ENCODE data around the gene THSD4.

The THSD4 gene

GRCh38 chr15:71737761-71738160, 622.5 kb downstream of the THSD4 start:
- no peaks in the 10 kb centered on the region for H3K4me1 ChIP-seq (ENCODE audit: control insufficient read depth, insufficient read depth, low read length)
- H3K9me3 ChIP-seq (ENCODE audit: control insufficient read depth in 2 of 2, low read length in 2 of 2), result no peaks in the 10 kb centered on the region
- no peaks in the 10 kb centered on the region for H3K27me3 ChIP-seq (ENCODE audit: control insufficient read depth in 1 of 2, insufficient read depth in 2 of 2, low read length in 2 of 2)
- H3K4me3 ChIP-seq (ENCODE audit: low read length in 2 of 2), result no peak overlapping the region
- H3K36me3 ChIP-seq (ENCODE audit: control insufficient read depth in 2 of 2, insufficient read depth in 2 of 2, low read length in 2 of 2), result no peaks in the 10 kb centered on the region
- H3K27ac ChIP-seq (ENCODE audit: low read length), result no peak overlapping the region
- no peak overlapping the region for H3K9ac ChIP-seq (ENCODE audit: low read length in 2 of 2)

DNA sequence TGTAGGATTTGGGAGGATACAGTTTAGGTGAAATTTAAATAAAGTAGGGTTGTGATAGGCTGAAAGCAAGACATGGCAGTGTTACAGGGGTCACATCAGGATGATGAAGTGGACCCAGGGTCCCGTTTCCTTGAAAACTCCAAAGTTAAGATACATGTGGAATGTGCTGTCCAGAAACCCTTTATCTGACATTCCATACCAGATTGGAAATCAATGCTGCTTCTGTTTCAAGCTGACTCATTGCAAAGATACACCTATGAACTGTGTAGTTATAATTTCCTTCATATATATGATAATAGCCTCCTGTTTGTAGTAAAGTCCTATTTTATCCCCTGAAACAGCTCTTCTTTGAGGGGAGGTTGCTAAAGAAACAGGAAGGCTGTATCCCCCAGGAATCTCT, 624.1 kb downstream of the THSD4 start:
- H3K27ac ChIP-seq (ENCODE audit: low read length), result no peak overlapping the region
- no peaks in the 10 kb centered on the region for H3K27me3 ChIP-seq (ENCODE audit: control insufficient read depth in 1 of 2, insufficient read depth in 2 of 2, low read length in 2 of 2)
- H3K4me1 ChIP-seq (ENCODE audit: control insufficient read depth, insufficient read depth, low read length), result no peaks in the 10 kb centered on the region
- no peak overlapping the region for H3K9ac ChIP-seq (ENCODE audit: low read length in 2 of 2)
- no peaks in the 10 kb centered on the region for H3K9me3 ChIP-seq (ENCODE audit: control insufficient read depth in 2 of 2, low read length in 2 of 2)
- H3K36me3 ChIP-seq (ENCODE audit: control insufficient read depth in 2 of 2, insufficient read depth in 2 of 2, low read length in 2 of 2), result no peaks in the 10 kb centered on the region
- H3K4me3 ChIP-seq (ENCODE audit: low read length in 2 of 2), result no peak overlapping the region

GRCh38 chr15:71742964-71743363, 627.7 kb downstream of the THSD4 start:
- Histone ChIP-seq H3K27ac (ENCODE audit: low read length) (no peak overlapping the region), H3K4me3 (ENCODE audit: low read length in 2 of 2) (no peak overlapping the region), H3K9ac (ENCODE audit: low read length in 2 of 2) (no peak overlapping the region)

DNA sequence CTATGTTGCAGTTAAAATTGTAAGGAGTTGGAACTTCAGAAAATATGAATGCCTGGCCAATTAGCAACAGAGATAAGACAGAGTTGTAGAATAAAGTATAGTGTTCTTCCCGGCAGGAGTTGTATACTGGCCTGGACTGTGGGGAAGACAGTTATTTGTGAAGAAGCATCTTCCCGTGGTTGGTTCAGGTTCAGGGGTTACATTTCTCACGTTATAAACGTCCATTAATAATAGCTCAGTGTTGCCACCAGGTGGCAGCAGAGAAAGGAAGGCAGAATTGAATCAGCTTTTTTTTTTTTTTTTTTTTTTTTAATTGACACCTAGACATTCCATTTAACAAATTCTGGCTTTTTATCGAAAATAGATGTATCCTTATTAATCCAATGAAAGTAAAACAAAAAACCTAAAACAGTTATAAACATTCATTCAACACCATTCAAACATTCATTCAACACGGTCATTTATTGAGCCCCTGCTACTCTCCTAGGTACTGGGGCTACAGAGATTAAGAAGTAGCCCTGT, 628.7 kb downstream of the THSD4 start:
- Histone ChIP-seq H3K27ac (ENCODE audit: low read length) (no peak overlapping the region), H3K9me3 (ENCODE audit: control insufficient read depth in 2 of 2, low read length in 2 of 2) (no peaks in the 10 kb centered on the region), H3K4me3 (ENCODE audit: low read length in 2 of 2) (no peak overlapping the region), H3K9ac (ENCODE audit: low read length in 2 of 2) (no peak overlapping the region), H3K27me3 (ENCODE audit: control insufficient read depth in 1 of 2, insufficient read depth in 2 of 2, low read length in 2 of 2) (no peaks in the 10 kb centered on the region), H3K4me1 (ENCODE audit: control insufficient read depth, insufficient read depth, low read length) (no peaks in the 10 kb centered on the region), H3K36me3 (ENCODE audit: control insufficient read depth in 2 of 2, insufficient read depth in 2 of 2, low read length in 2 of 2) (peaks cover 0 to 2% of the 10 kb centered on the region in 2 donors)

More at GRCh38 chr15:71742964-71743363, 627.7 kb downstream of the THSD4 start:
- Histone ChIP-seq H3K27me3 (ENCODE audit: control insufficient read depth in 1 of 2, insufficient read depth in 2 of 2, low read length in 2 of 2) (no peaks in the 10 kb centered on the region), H3K4me1 (ENCODE audit: control insufficient read depth, insufficient read depth, low read length) (no peaks in the 10 kb centered on the region), H3K36me3 (ENCODE audit: control insufficient read depth in 2 of 2, insufficient read depth in 2 of 2, low read length in 2 of 2) (no peaks in the 10 kb centered on the region), H3K9me3 (ENCODE audit: control insufficient read depth in 2 of 2, low read length in 2 of 2) (no peaks in the 10 kb centered on the region)

- H3K27ac ChIP-seq (ENCODE audit: low read length), result no peak overlapping the region
- H3K4me3 ChIP-seq (ENCODE audit: low read length in 2 of 2), result no peak overlapping the region
Observed at GRCh38 chr15:71746719-71747118, 631.4 kb downstream of the THSD4 start.

DNA sequence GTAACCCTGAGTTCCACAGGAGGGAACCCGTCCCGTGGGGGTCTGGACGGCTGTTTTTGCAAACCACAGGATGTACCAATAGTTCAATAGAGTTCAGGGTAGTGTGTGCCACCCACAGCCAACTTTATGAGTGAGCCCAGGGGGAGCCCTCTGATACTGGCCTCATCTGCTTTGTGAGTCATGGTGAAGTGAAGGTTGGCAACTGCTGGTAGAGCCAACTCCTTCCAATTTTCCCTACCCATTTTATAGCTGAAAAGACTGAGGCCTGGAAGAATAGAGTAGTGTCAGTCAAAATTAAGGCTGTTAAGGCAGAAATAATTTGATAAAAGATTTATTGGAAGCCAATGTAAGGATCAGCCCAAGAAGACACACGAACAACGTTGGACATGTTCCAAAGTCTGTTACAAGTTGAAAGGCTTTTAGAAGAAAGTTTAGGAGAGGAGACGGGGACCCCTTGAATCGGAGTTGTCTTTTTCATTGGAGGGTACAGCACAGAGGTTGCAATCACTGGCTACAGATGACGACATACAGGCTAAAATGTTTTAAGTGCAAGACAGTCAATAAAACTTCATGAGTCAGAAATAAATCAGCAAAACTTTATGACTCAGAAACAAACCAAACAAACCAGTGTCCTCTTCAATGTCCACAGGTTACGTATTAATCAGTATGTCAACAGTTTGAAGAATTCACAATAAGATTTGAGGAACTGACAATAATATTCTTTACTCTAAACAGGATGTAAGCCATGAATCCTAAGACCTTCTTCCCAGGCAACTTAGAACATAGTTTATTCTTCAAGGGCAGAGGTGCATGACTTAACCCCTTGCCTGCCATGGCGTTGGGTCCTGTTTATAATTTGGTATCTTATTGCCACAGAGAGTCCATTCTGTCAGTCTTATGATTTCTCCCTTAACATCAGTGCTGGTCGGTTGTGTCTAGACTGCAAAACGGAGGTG, 632.1 kb downstream of the THSD4 start:
- no peak overlapping the region for H3K27ac ChIP-seq (ENCODE audit: low read length)
- H3K9me3 ChIP-seq (ENCODE audit: control insufficient read depth in 2 of 2, low read length in 2 of 2), result no peaks in the 10 kb centered on the region
- H3K36me3 ChIP-seq (ENCODE audit: control insufficient read depth in 2 of 2, insufficient read depth in 2 of 2, low read length in 2 of 2), result peaks cover 0 to 2% of the 10 kb centered on the region in 2 donors

More at GRCh38 chr15:71746719-71747118, 631.4 kb downstream of the THSD4 start:
- no peak overlapping the region for H3K9ac ChIP-seq (ENCODE audit: low read length in 2 of 2)
- H3K4me1 ChIP-seq (ENCODE audit: control insufficient read depth, insufficient read depth, low read length), result no peaks in the 10 kb centered on the region
- H3K27me3 ChIP-seq (ENCODE audit: control insufficient read depth in 1 of 2, insufficient read depth in 2 of 2, low read length in 2 of 2), result no peaks in the 10 kb centered on the region
- peaks cover 0 to 2% of the 10 kb centered on the region in 2 donors for H3K36me3 ChIP-seq (ENCODE audit: control insufficient read depth in 2 of 2, insufficient read depth in 2 of 2, low read length in 2 of 2)
- H3K9me3 ChIP-seq (ENCODE audit: control insufficient read depth in 2 of 2, low read length in 2 of 2), result no peaks in the 10 kb centered on the region

GRCh38 chr15:71748293-71748718, 633.0 kb downstream of the THSD4 start:
- Histone ChIP-seq H3K9me3 (ENCODE audit: control insufficient read depth in 2 of 2, low read length in 2 of 2) (no peaks in the 10 kb centered on the region), H3K27ac (ENCODE audit: low read length) (no peak overlapping the region), H3K36me3 (ENCODE audit: control insufficient read depth in 2 of 2, insufficient read depth in 2 of 2, low read length in 2 of 2) (peaks cover 0 to 2% of the 10 kb centered on the region in 2 donors), H3K9ac (ENCODE audit: low read length in 2 of 2) (no peak overlapping the region), H3K4me1 (ENCODE audit: control insufficient read depth, insufficient read depth, low read length) (no peaks in the 10 kb centered on the region), H3K4me3 (ENCODE audit: low read length in 2 of 2) (no peak overlapping the region), H3K27me3 (ENCODE audit: control insufficient read depth in 1 of 2, insufficient read depth in 2 of 2, low read length in 2 of 2) (no peaks in the 10 kb centered on the region)

More for the DNA sequence above, 632.1 kb downstream of the THSD4 start:
- no peaks in the 10 kb centered on the region for H3K27me3 ChIP-seq (ENCODE audit: control insufficient read depth in 1 of 2, insufficient read depth in 2 of 2, low read length in 2 of 2)
- no peaks in the 10 kb centered on the region for H3K4me1 ChIP-seq (ENCODE audit: control insufficient read depth, insufficient read depth, low read length)
- no peak overlapping the region for H3K9ac ChIP-seq (ENCODE audit: low read length in 2 of 2)
- H3K4me3 ChIP-seq (ENCODE audit: low read length in 2 of 2), result no peak overlapping the region

DNA sequence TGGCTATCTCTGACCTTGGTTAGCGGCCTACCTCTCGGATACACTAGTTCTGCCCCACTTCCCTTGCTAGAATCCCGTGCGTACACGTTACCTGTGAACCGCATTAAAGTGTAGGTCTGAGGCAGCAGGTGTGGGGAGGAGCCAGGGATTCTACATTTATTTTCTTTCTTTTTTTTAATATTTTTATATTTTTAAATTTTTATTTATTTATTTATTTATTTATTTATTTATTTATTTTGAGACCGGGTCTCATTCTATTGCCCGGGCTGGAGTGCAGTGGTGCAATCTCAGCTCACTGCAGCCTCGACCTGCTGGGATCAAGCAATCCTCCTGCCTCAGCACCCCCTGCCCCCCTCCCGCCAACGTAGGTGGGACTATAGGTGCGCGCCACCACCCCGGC, 634.2 kb downstream of the THSD4 start:
- Histone ChIP-seq H3K9ac (ENCODE audit: low read length in 2 of 2) (no peak overlapping the region), H3K4me3 (ENCODE audit: low read length in 2 of 2) (no peak overlapping the region), H3K27me3 (ENCODE audit: control insufficient read depth in 1 of 2, insufficient read depth in 2 of 2, low read length in 2 of 2) (no peaks in the 10 kb centered on the region), H3K27ac (ENCODE audit: low read length) (no peak overlapping the region), H3K9me3 (ENCODE audit: control insufficient read depth in 2 of 2, low read length in 2 of 2) (no peaks in the 10 kb centered on the region), H3K4me1 (ENCODE audit: control insufficient read depth, insufficient read depth, low read length) (no peaks in the 10 kb centered on the region), H3K36me3 (ENCODE audit: control insufficient read depth in 2 of 2, insufficient read depth in 2 of 2, low read length in 2 of 2) (peaks cover 0 to 2% of the 10 kb centered on the region in 2 donors)

GRCh38 chr15:71752128-71752527, 636.9 kb downstream of the THSD4 start:
- no peak overlapping the region for H3K27ac ChIP-seq (ENCODE audit: low read length)
- H3K9me3 ChIP-seq (ENCODE audit: control insufficient read depth in 2 of 2, low read length in 2 of 2), result peaks cover 0 to 3% of the 10 kb centered on the region in 2 donors
- no peak overlapping the region for H3K9ac ChIP-seq (ENCODE audit: low read length in 2 of 2)
- H3K27me3 ChIP-seq (ENCODE audit: control insufficient read depth in 1 of 2, insufficient read depth in 2 of 2, low read length in 2 of 2), result no peaks in the 10 kb centered on the region
- H3K4me1 ChIP-seq (ENCODE audit: control insufficient read depth, insufficient read depth, low read length), result no peaks in the 10 kb centered on the region
- no peak overlapping the region for H3K4me3 ChIP-seq (ENCODE audit: low read length in 2 of 2)
- H3K36me3 ChIP-seq (ENCODE audit: control insufficient read depth in 2 of 2, insufficient read depth in 2 of 2, low read length in 2 of 2), result peaks cover 0 to 2% of the 10 kb centered on the region in 2 donors

GRCh38 chr15:71752604-71753289, 637.5 kb downstream of the THSD4 start:
- H3K36me3 ChIP-seq (ENCODE audit: control insufficient read depth in 2 of 2, insufficient read depth in 2 of 2, low read length in 2 of 2), result peaks cover 0 to 2% of the 10 kb centered on the region in 2 donors
- H3K4me3 ChIP-seq (ENCODE audit: low read length in 2 of 2), result no peak overlapping the region
- H3K27ac ChIP-seq (ENCODE audit: low read length), result no peak overlapping the region
- no peaks in the 10 kb centered on the region for H3K4me1 ChIP-seq (ENCODE audit: control insufficient read depth, insufficient read depth, low read length)
- H3K9me3 ChIP-seq (ENCODE audit: control insufficient read depth in 2 of 2, low read length in 2 of 2), result peaks cover 0 to 3% of the 10 kb centered on the region in 2 donors
- H3K9ac ChIP-seq (ENCODE audit: low read length in 2 of 2), result no peak overlapping the region
- H3K27me3 ChIP-seq (ENCODE audit: control insufficient read depth in 1 of 2, insufficient read depth in 2 of 2, low read length in 2 of 2), result no peaks in the 10 kb centered on the region

Data from stomach smooth muscle (tissue), 2 donors.